MM.1S (cell line): Measurements from ENCODE around the gene PIGN.

Experiments
- CTCF ChIP-seq: fragments of 300-600 bp; sonication (generic); IDR thresholded peaks from 2 replicates; pipeline ENCODE4 v1.5.1; 2016; ENCODE audit warnings: antibody characterized with exemption, low read length, mixed read lengths
- EZH2 ChIP-seq: fragments of 300-600 bp; sonication (generic); optimal IDR thresholded peaks from 2 replicates; pipeline ENCODE3; 2017; ENCODE audit warnings: low read depth, mild to moderate bottlenecking, antibody characterized with exemption, low read length, mixed read lengths
- EZH2phosphoT487 ChIP-seq: fragments of 300-600 bp; sonication (generic); IDR thresholded peaks from 2 replicates; pipeline ENCODE4 v1.6.1; 2018; ENCODE audit warnings: antibody characterized with exemption, low read length

DNA sequence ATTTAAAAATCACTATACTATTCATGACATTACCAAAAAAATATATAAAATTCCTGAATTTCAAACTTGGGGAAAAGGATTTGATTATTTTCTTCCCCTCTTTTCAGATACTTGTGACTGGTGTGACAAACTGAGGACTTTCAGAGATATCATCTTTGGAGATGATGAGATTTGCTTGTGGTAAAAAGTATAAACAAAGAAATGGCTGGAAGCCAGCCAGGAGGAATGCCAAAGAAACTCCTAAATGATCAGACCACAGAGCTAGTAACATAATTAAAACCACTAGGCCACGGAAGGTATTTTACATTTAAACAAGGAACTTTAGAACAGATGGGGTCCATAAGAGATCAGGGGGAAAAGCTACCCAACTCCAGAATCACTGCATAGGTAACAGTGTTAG lies 58.7 kb downstream of the PIGN start:
- TF ChIP-seq EZH2 (no peak), CTCF (no peak), EZH2phosphoT487 (no peak)
